Psoas muscle (tissue), 8 donors: ENCODE measurements around the gene BCAS4. TPM values are rescaled to one million over a fixed set of nuclear protein-coding genes. Genes with fewer than 3 reads are reported as not detected.

ENCODE experiments used
- ATAC-seq, 4 donors: fragments of 200-7000 bp; cut with Tn5 transposase; one replicate each; pipeline ENCODE4 v1.9.1; 2020; ENCODE audit warnings: moderate library complexity in 3 of 4, mild to moderate bottlenecking in 2 of 4
- DNase-seq, 2 donors: peaks; one replicate each; pipeline ENCODE4 v3.0.0-alpha.2; 2020
- H3K27ac ChIP-seq: fragments of 200-600 bp; one replicate; pipeline ENCODE4 v1.8.0; 2022
- H3K27me3 ChIP-seq, 3 donors: fragments of 200-600 bp in 1 of 3; one replicate each; pipeline versions ENCODE4 v1.6.1 to v1.8.0; 2013 to 2022; ENCODE audit warnings: low read length in 2 of 3, mild to moderate bottlenecking in 2 of 3, moderate library complexity in 1 of 3; ENCODE audit not compliant: insufficient read depth in 3 of 3
- H3K36me3 ChIP-seq, 2 donors: fragments of 200-600 bp in 1 of 2; one replicate each; pipeline versions ENCODE4 v1.6.1 to v1.8.0; 2013 to 2022; ENCODE audit warnings: low read depth in 1 of 2, mild to moderate bottlenecking in 1 of 2, moderate library complexity in 1 of 2; ENCODE audit not compliant: insufficient read depth in 1 of 2
- H3K4me1 ChIP-seq: fragments of 200-600 bp; one replicate; pipeline ENCODE4 v1.8.0; 2022
- H3K4me3 ChIP-seq: fragments of 200-600 bp; one replicate; pipeline ENCODE4 v1.8.0; 2022; ENCODE audit warnings: mild to moderate bottlenecking
- H3K9me3 ChIP-seq: fragments of 200-600 bp; one replicate; pipeline ENCODE4 v1.8.0; 2022
- CTCF ChIP-seq: fragments of 200-600 bp; IDR thresholded peaks from one replicate; pipeline ENCODE4 v1.8.0; 2022; ENCODE audit warnings: antibody characterized with exemption
- WGBS, 3 donors: extraction: QIAGEN DNeasy Blood & Tissue Kit; methylation state at CpG; one replicate each; pipeline versions ENCODE4 v1.1.6 to v1.1.7; 2013; 5-methylcytosine and 5-hydroxymethylcytosine counted together
- intact Hi-C, 2 donors: fragments of 100-400 bp; cut with DNase I; formaldehyde crosslinking; loops; one replicate each; pipeline versions ENCODE4 v1.11.0 to v1.14.2; 2022
- polyA plus RNA-seq, 3 donors: library from polyadenylated mRNA; stranded (reverse); fragments of 200-250 nt; gene quantifications; one replicate each; pipeline ENCODE4 v1.2.3, GENCODE V29; 2013
- total RNA-seq, 4 donors: library from RNA; stranded (reverse); fragmentation: NEBNext Ultra II Directional in 2 of 4; extraction: Animal tissue kit (Norgen Biotek cat#: 25700) in 2 of 4; gene quantifications; one replicate each; pipeline versions ENCODE4 v1.2.1 to v1.2.4, GENCODE V29; 2021 to 2023
- donor health status: healthy with polysubstance abuse.
- donor health status: DM: no; HTN: no; CAD: no; lungs with moderate emphysema.
- donor health status: Bipolar disorder and iron deficiency.
- donor health status: healthy.
- donor health status: DM: yes; HTN: yes; CAD: no.
- donor health status: DM: no; HTN: no; CAD: no.
- donor health status: DM: no; HTN: no; CAD: no.
- donor health status: DM: yes; HTN: yes; CAD: no.

BCAS4 gene
- total and polyA plus RNA-seq, 7 donors: 0.24 to 1.9 (median 0.38) TPM

GRCh38 chr20:50911030-50911429 is 116.2 kb downstream of the BCAS4 start:
- 56 to 72% (median 58%) methylated on average over 3 of the region's 3 CpGs for WGBS, 3 donors
- no peak for TF ChIP-seq CTCF
- ATAC-seq (no peak), DNase-seq (no peak)
- no peak overlapping the region for H3K4me3 ChIP-seq
- intact Hi-C loops: loop anchor here in 1 of 2 donors (10.0 kb wide), 1 partner anchor 96 kb away; no protein-coding TSS in a partner anchor
- H3K27me3 ChIP-seq: no peaks in the 10 kb centered on the region
- H3K9me3 ChIP-seq: no peaks in the 10 kb centered on the region
- H3K4me1 ChIP-seq: peaks cover 68% of the 10 kb centered on the region
- no peaks in the 10 kb centered on the region for H3K36me3 ChIP-seq
- no peak overlapping the region for H3K27ac ChIP-seq

GRCh38 chr20:50911716-50912115 is 116.9 kb downstream of the BCAS4 start:
- H3K9me3 ChIP-seq: no peaks in the 10 kb centered on the region
- no peak for TF ChIP-seq CTCF
- intact Hi-C loops: loop anchor here in 1 of 2 donors (10.0 kb wide), 1 partner anchor 97 kb away; no protein-coding TSS in a partner anchor
- no peaks in the 10 kb centered on the region for H3K27me3 ChIP-seq
- H3K27ac ChIP-seq: peak overlapping the region; percentile 76
- ATAC-seq (no peak), DNase-seq (no peak)
- no peak overlapping the region for H3K4me3 ChIP-seq
- 22 to 30% (median 26%) methylated on average over 1 of the region's 1 CpG for WGBS, 3 donors
- H3K36me3 ChIP-seq: no peaks in the 10 kb centered on the region
- peaks cover 73% of the 10 kb centered on the region for H3K4me1 ChIP-seq

DNA sequence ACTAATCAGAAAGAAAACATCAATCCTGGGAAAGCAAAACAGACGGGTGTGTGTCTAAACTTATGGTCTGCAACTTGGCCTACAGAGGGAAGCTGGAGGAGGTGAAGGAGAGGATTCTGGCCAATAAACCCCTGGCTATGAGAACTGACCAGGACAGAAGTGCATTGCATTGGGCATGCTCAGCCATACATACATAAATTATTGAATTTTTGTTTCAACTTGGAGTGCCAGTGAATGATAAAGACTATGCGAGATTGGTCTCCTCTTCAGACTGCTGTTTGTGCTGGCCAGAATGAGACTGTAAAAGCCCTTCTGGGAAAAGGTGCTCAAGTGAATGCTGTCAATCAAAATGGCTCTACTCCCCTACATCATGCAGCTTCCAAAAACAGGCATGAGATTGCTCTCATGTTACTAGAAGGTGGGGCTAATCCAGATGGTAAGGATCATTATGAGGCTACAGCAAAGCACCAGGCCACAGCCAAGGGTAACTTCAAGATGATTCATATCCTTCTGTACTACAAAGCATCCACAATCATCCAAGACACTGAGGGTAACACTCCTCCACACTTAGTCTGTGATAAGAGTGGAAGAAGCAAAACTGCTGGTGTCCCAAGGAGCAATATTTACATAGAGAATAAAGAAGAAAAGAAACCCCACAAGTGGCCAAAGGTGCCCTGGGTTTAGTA is 119.0 kb downstream of the BCAS4 start:
- H3K27ac ChIP-seq: peak overlapping the region; percentile 76
- no peaks in the 10 kb centered on the region for H3K9me3 ChIP-seq
- TF ChIP-seq CTCF: no peak
- ATAC-seq (peak; percentile 75 to 89 (median 84)), DNase-seq (no peak)
- WGBS, 3 donors: 32 to 53% (median 35%) methylated on average over 2 of the region's 2 CpGs
- peaks cover 94% of the 10 kb centered on the region for H3K4me1 ChIP-seq
- H3K36me3 ChIP-seq: no peaks in the 10 kb centered on the region
- intact Hi-C loops: loop anchor here in 1 of 2 donors (10.0 kb wide), 1 partner anchor 99 kb away; no protein-coding TSS in a partner anchor
- no peak overlapping the region for H3K4me3 ChIP-seq
- no peaks in the 10 kb centered on the region for H3K27me3 ChIP-seq

GRCh38 chr20:50915424-50915823 is 120.6 kb downstream of the BCAS4 start:
- Histone ChIP-seq H3K9me3 (no peaks in the 10 kb centered on the region), H3K4me3 (no peak overlapping the region), H3K36me3 (no peaks in the 10 kb centered on the region), H3K27ac (peak overlapping the region; percentile 13), H3K4me1 (peaks cover 88% of the 10 kb centered on the region), H3K27me3 (no peaks in the 10 kb centered on the region)
- no peak for DNase-seq
- WGBS, 3 donors: 57 to 60% (median 59%) methylated on average over 3 of the region's 3 CpGs
- TF ChIP-seq CTCF: no peak
- intact Hi-C loops: loop anchor here (5.0 to 10.0 kb wide), 2 partner anchors 42 to 101 kb away; partner anchors contain the start of genes DPM1 (in 1 of the 2) and MOCS3 (in 1 of the 2)
- ATAC-seq: no peak
